Keratinocyte (primary cell): Measurements from ENCODE around the gene DNPEP. TPM values are rescaled to one million over a fixed set of nuclear protein-coding genes. Genes with fewer than 3 reads are reported as not detected.

ENCODE experiments used
- DNase-seq: peaks from one replicate; pipeline ENCODE4 v3.0.0-alpha.2; 2011; ENCODE audit warnings: low read depth, missing footprints, low spot score
- FAIRE-seq: peaks from 2 replicates; lab custom pipeline; 2011; peaks lifted over from hg19 to GRCh38; lab: Jason Lieb, UNC
- H2AFZ ChIP-seq: 2 replicates; pipeline ENCODE4 v1.6.0; 2012; ENCODE audit warnings: low read length, control low read depth, inconsistent platforms; ENCODE audit not compliant: control insufficient read depth
- H3K27ac ChIP-seq: 2 replicates; pipeline ENCODE4 v1.5.1; 2011; ENCODE audit warnings: low read length; ENCODE audit not compliant: control insufficient read depth, insufficient read depth
- H3K27me3 ChIP-seq: 3 replicates; pipeline ENCODE4 v1.6.0; 2011; ENCODE audit warnings: low read length; ENCODE audit not compliant: control insufficient read depth, insufficient read depth; ENCODE audit errors: extremely low read depth
- H3K36me3 ChIP-seq, 2 experiments: 2 replicates in 1 of 2; 3 replicates in 1 of 2; pipeline ENCODE4 v1.5.1; 2011; ENCODE audit warnings: low read length in 2 of 2, mild to moderate bottlenecking in 1 of 2; ENCODE audit not compliant: control insufficient read depth in 2 of 2, insufficient read depth in 2 of 2; ENCODE audit errors: extremely low read depth in 1 of 2
- H3K4me1 ChIP-seq: 3 replicates; pipeline ENCODE4 v1.5.1; 2011; ENCODE audit warnings: low read length; ENCODE audit not compliant: control insufficient read depth, insufficient read depth; ENCODE audit errors: extremely low read depth
- H3K4me2 ChIP-seq: 3 replicates; pipeline ENCODE4 v1.6.0; 2011; ENCODE audit warnings: low read depth, low read length; ENCODE audit not compliant: control insufficient read depth, insufficient read depth; ENCODE audit errors: extremely low read depth
- H3K4me3 ChIP-seq, 3 experiments: fragments of 200-600 bp in 1 of 3; sonication (generic) in 1 of 3; 2 replicates in 2 of 3; 3 replicates in 1 of 3; pipeline ENCODE4 v1.5.1; 2011 to 2016; ENCODE audit warnings: low read length in 3 of 3, mild to moderate bottlenecking in 3 of 3, control low read depth in 2 of 3, inconsistent platforms in 1 of 3, low read depth in 1 of 3, mixed read lengths in 1 of 3, mixed run types in 1 of 3, moderate library complexity in 1 of 3; ENCODE audit not compliant: control insufficient read depth in 2 of 3, insufficient read depth in 2 of 3; ENCODE audit errors: extremely low read depth in 1 of 3
- H3K79me2 ChIP-seq: 2 replicates; pipeline ENCODE4 v1.6.0; 2012; ENCODE audit warnings: low read length; ENCODE audit not compliant: control insufficient read depth, insufficient read depth
- H3K9ac ChIP-seq: 3 replicates; pipeline ENCODE4 v1.6.0; 2011; ENCODE audit warnings: low read length; ENCODE audit not compliant: control insufficient read depth, insufficient read depth; ENCODE audit errors: extremely low read depth
- H3K9me1 ChIP-seq: 3 replicates; pipeline ENCODE4 v1.6.0; 2011; ENCODE audit warnings: low read length; ENCODE audit not compliant: control insufficient read depth, insufficient read depth; ENCODE audit errors: extremely low read depth
- H3K9me3 ChIP-seq: 2 replicates; pipeline ENCODE4 v1.5.1; 2012; ENCODE audit warnings: low read depth, low read length; ENCODE audit not compliant: control insufficient read depth
- H4K20me1 ChIP-seq: 3 replicates; pipeline ENCODE4 v1.6.0; 2011; ENCODE audit warnings: low read length; ENCODE audit not compliant: control insufficient read depth, insufficient read depth; ENCODE audit errors: extremely low read depth
- EZH2 ChIP-seq: IDR thresholded peaks from one replicate; pipeline ENCODE4 v1.6.1; 2012; ENCODE audit warnings: inconsistent platforms, mild to moderate bottlenecking, low read length, moderate library complexity
- dilution Hi-C: fragments of 300-500 bp; cut with MboI; formaldehyde crosslinking; loops from one replicate; pipeline ENCODE4 v1.7.0; 2020; ENCODE audit warnings: low sequenced_read_pairs; ENCODE audit not compliant: extremely low pct_ligation_motif_present
- polyA plus RNA-seq, 5 experiments: library from polyadenylated mRNA; depleted of rRNA in 3 of 5; stranded (reverse) in 3 of 5; stranded (forward) in 1 of 5; unstranded in 1 of 5; fragments of >200 nt; gene quantifications; 1 replicate in 1 of 5; 2 replicates in 3 of 5; 3 replicates in 1 of 5; pipeline versions ENCODE4 v1.2.1 to v1.2.3, GENCODE V29; 2011 to 2012; ENCODE audit warnings: missing spikeins in 2 of 5, low read depth in 1 of 5, low replicate concordance in 1 of 5
- TF ChIP-seq, protein P1 (sequence below), 3 experiments: IDR thresholded peaks in 1 of 3; conservative IDR thresholded peaks in 1 of 3; optimal IDR thresholded peaks in 1 of 3; 2 replicates in 2 of 3; 3 replicates in 1 of 3; pipeline versions ENCODE3 to v1.5.1; 2011; ENCODE audit warnings: low read length in 3 of 3, mild to moderate bottlenecking in 3 of 3, moderate library complexity in 2 of 3, control low read depth in 1 of 3, inconsistent platforms in 1 of 3; ENCODE audit not compliant: insufficient read depth in 2 of 3; ENCODE audit errors: extremely low read depth in 1 of 3

The DNPEP gene
- polyA plus RNA-seq, 1 donor (not counting 4 experiments of a cell fraction or from before 2014, with no cell fraction given), result 34.1 TPM

DNA sequence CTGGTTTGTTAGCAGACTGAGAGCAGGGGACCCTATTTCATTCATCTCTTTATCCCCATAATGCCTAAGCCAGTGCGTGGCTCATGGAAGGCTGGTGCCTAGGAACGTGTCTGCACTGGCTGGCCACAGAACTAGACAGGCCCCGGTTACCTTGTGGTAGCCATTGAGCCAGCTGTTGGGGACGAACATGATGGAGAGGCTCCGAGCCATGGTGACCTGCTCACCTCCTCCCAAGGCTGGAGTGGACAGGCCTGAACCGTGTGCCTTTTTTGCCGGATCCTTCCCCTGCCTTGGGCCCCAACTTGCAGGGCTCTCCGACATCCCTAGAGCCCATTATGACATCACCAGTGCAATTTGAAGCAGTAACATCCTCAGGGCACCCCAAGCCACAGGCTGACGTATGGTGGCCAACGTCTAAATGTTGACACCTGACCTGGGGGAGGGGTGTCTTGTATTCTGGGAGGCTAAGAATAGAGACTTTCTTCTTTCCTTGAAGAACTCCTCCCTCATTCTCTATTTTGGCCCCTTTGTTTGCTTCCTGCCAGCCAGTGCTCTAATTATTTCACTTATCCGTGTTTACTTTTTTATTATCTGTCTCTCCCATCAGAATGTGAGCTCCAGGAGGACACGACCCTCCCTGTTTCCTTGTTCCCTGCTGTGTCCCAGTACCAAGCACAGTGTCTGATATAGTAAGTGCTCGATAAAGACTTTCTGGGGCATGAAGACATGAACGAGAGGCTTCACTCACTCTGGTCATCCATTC, 12.2 kb upstream of the DNPEP start:
- FAIRE-seq (no peak), DNase-seq (no peak)
- Histone ChIP-seq H3K4me3 (no peak overlapping the region), H3K27me3 (no peaks in the 10 kb centered on the region), H3K27ac (no peak overlapping the region), H2AFZ (no peak overlapping the region), H4K20me1 (no peaks in the 10 kb centered on the region), H3K9ac (no peak overlapping the region), H3K9me3 (no peaks in the 10 kb centered on the region), H3K36me3 (no peaks in the 10 kb centered on the region), H3K4me2 (no peak overlapping the region), H3K9me1 (no peaks in the 10 kb centered on the region), H3K4me1 (peaks cover 3% of the 10 kb centered on the region), H3K79me2 (no peaks in the 10 kb centered on the region)
- no peak for TF ChIP-seq EZH2
- TF ChIP-seq, protein P1, sequence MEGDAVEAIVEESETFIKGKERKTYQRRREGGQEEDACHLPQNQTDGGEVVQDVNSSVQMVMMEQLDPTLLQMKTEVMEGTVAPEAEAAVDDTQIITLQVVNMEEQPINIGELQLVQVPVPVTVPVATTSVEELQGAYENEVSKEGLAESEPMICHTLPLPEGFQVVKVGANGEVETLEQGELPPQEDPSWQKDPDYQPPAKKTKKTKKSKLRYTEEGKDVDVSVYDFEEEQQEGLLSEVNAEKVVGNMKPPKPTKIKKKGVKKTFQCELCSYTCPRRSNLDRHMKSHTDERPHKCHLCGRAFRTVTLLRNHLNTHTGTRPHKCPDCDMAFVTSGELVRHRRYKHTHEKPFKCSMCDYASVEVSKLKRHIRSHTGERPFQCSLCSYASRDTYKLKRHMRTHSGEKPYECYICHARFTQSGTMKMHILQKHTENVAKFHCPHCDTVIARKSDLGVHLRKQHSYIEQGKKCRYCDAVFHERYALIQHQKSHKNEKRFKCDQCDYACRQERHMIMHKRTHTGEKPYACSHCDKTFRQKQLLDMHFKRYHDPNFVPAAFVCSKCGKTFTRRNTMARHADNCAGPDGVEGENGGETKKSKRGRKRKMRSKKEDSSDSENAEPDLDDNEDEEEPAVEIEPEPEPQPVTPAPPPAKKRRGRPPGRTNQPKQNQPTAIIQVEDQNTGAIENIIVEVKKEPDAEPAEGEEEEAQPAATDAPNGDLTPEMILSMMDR (optimal IDR thresholded peaks at IDR 0.05 in 1 of 3, IDR thresholded peaks at IDR 0.05 in 1 of 3, conservative IDR thresholded peaks at IDR 0.05 in 1 of 3; ENCODE audit: extremely low read depth in 1 of 3, insufficient read depth in 2 of 3, low read length in 3 of 3), result no peak
- dilution Hi-C loops, result no loop called here

DNA sequence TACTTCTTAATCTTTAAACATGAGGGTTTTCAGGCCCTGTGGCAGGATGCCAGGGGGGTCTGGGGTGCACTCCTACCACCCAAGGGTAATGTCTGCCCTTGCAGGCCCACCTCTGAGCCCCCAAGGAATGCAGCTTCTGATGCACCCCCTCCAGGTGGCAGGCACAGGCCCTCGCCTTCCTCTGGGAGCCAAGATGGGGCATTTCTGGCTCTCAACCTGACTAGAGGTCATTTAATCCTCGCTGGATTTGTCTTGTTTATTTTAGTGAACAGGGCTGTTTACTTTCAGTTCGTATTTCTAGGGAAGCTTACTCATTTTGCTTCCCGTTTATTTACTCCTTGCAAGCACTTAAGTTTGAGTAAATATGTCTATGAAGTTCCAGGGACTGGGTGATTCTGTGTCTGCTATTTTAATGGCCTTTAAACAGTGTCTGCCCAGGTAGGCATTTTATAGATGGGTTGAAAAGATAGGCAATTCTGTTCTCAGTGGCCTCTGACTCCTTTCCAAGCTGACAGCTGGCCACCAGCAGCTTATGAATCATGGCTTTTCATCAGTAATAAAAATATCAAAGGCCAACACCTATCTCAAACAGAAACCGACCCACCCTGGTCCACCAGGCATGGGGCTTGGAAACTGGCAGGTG, 11.1 kb upstream of the DNPEP start:
- H3K79me2 ChIP-seq, result no peaks in the 10 kb centered on the region
- H3K9me1 ChIP-seq, result no peaks in the 10 kb centered on the region
- no peaks in the 10 kb centered on the region for H3K27me3 ChIP-seq
- no peaks in the 10 kb centered on the region for H4K20me1 ChIP-seq
- no peaks in the 10 kb centered on the region for H3K9me3 ChIP-seq
- DNase-seq, result no peak
- no peaks in the 10 kb centered on the region for H3K36me3 ChIP-seq
- no peak overlapping the region for H3K4me2 ChIP-seq
- no peak overlapping the region for H2AFZ ChIP-seq
- no peak for TF ChIP-seq EZH2
- TF ChIP-seq, protein P1 (optimal IDR thresholded peaks at IDR 0.05 in 1 of 3, IDR thresholded peaks at IDR 0.05 in 1 of 3, conservative IDR thresholded peaks at IDR 0.05 in 1 of 3; ENCODE audit: extremely low read depth in 1 of 3, insufficient read depth in 2 of 3, low read length in 3 of 3), result no peak
- dilution Hi-C loops, result no loop called here
- FAIRE-seq, result no peak
- no peak overlapping the region for H3K9ac ChIP-seq
- H3K27ac ChIP-seq, result no peak overlapping the region
- H3K4me3 ChIP-seq, result no peak overlapping the region
- H3K4me1 ChIP-seq, result peaks cover 3% of the 10 kb centered on the region
